GM10248 (cell line): ENCODE data around the gene GNL3.

ENCODE experiments used
- CTCF ChIA-PET: fragments of 300-600 bp; sonication (Branson Sonifier 250); formaldehyde crosslinking; extraction: SDS; loops from one replicate; lab custom pipeline; 2021; ENCODE audit warnings: antibody characterized with exemption; lab: Yijun Ruan, JAX
- POLR2A ChIA-PET: fragments of 350-650 bp; sonication (Branson Sonifier 250); formaldehyde crosslinking; extraction: SDS; loops from one replicate; lab custom pipeline; 2020; ENCODE audit warnings: antibody characterized with exemption; lab: Yijun Ruan, JAX
- DNase-seq: peaks from one replicate; pipeline ENCODE4 v3.0.0; 2012; ENCODE audit errors: extremely low spot score
- TF ChIP-seq, protein P1 (sequence below): IDR thresholded peaks from 2 replicates; pipeline ENCODE4 v1.5.1; 2012; ENCODE audit warnings: mild to moderate bottlenecking, low read depth; ENCODE audit errors: extremely low read depth, missing control alignments, control extremely low read depth

GNL3 gene

GRCh38 chr3:52684184-52684583, 1.6 kb upstream of the GNL3 start:
- ChIA-PET POLR2A (no interaction called here), CTCF (no interaction called here)
- TF ChIP-seq, protein P1, sequence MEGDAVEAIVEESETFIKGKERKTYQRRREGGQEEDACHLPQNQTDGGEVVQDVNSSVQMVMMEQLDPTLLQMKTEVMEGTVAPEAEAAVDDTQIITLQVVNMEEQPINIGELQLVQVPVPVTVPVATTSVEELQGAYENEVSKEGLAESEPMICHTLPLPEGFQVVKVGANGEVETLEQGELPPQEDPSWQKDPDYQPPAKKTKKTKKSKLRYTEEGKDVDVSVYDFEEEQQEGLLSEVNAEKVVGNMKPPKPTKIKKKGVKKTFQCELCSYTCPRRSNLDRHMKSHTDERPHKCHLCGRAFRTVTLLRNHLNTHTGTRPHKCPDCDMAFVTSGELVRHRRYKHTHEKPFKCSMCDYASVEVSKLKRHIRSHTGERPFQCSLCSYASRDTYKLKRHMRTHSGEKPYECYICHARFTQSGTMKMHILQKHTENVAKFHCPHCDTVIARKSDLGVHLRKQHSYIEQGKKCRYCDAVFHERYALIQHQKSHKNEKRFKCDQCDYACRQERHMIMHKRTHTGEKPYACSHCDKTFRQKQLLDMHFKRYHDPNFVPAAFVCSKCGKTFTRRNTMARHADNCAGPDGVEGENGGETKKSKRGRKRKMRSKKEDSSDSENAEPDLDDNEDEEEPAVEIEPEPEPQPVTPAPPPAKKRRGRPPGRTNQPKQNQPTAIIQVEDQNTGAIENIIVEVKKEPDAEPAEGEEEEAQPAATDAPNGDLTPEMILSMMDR = no peak
- DNase-seq = no peak

DNA sequence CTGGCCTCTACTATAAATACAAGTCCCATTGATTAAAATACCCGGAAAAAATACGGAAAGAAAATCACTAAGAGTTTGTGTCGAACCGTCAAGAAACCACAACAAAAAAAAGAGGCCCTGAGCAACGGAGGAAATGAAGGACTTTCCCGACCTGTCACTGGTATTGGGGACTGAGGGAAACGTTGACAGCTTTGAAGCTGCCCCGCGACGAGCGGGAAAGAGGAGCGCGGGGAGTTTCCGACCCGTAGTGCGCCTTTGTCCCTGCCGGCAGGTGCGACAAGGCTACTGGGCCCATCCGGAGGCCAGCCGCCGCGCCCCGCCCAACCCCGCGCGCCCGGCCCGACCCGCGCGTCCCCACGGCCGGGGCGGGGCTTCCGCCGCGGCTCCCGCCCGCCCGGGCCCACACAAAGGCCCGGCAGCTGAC, 535 bp upstream of the GNL3 start:
- DNase-seq = peak; percentile 94
- TF ChIP-seq, protein P1 = no peak
- CTCF ChIA-PET = interaction anchor here (2.1 kb wide), 1 partner anchor 23 kb away, joined by 6 read pairs; no protein-coding TSS in a partner anchor
- POLR2A ChIA-PET = interaction anchor here (0.9 kb wide), 1 partner anchor 14 kb away, joined by 3 read pairs; no protein-coding TSS in a partner anchor

- TF ChIP-seq, protein P1 = no peak
- CTCF ChIA-PET = interaction anchor here (1.3 to 1.9 kb wide), 2 partner anchors 9 to 11 kb away, joined by 4 to 5 read pairs; no protein-coding TSS in a partner anchor
- no peak for DNase-seq
- POLR2A ChIA-PET = no interaction called here
Measured at GRCh38 chr3:52688266-52688665, 2.4 kb downstream of the GNL3 start.

GRCh38 chr3:52689151-52689550, 3.3 kb downstream of the GNL3 start:
- TF ChIP-seq, protein P1 = no peak
- no peak for DNase-seq
- ChIA-PET POLR2A (interaction anchor here (0.7 kb wide), 1 partner anchor 26 kb away, joined by 3 read pairs; no protein-coding TSS in a partner anchor), CTCF (interaction anchor here (1.3 to 1.9 kb wide), 2 partner anchors 8 to 10 kb away, joined by 4 to 5 read pairs; no protein-coding TSS in a partner anchor)

- DNase-seq = no peak
- ChIA-PET CTCF (no interaction called here), POLR2A (interaction anchor here (1.5 kb wide), 1 partner anchor 9 kb away, joined by 3 read pairs; no protein-coding TSS in a partner anchor)
- TF ChIP-seq, protein P1 = no peak
Measured at GRCh38 chr3:52690560-52690959, 4.7 kb downstream of the GNL3 start.

- TF ChIP-seq, protein P1 = no peak
- DNase-seq = no peak
- POLR2A ChIA-PET = interaction anchor here (0.7 to 1.0 kb wide), 3 partner anchors 11 to 157 kb away, joined by 3 read pairs; partner anchors contain the start of gene UQCC5
- CTCF ChIA-PET = no interaction called here
Measured at GRCh38 chr3:52693071-52693470, 7.2 kb downstream of the GNL3 start.
